H1 (cell line): Measurements from ENCODE around the gene RPP25L. TPM values are rescaled to one million over a fixed set of nuclear protein-coding genes. Genes with fewer than 3 reads are reported as not detected.

ENCODE experiments used
- ASH2L ChIP-seq: fragments of 200-600, 300-600 bp; sonication (generic); IDR thresholded peaks from one replicate; pipeline ENCODE4 v1.7.1; 2017; ENCODE audit warnings: low read length
- CTBP2 ChIP-seq: IDR thresholded peaks from 2 replicates; pipeline ENCODE4 v1.7.0; 2011; ENCODE audit warnings: borderline replicate concordance, mild to moderate bottlenecking, moderate library complexity, mixed read lengths, low read length; ENCODE audit not compliant: insufficient read depth, insufficient read length
- KDM4A ChIP-seq: IDR thresholded peaks from one replicate; pipeline ENCODE4 v1.7.1; 2012; ENCODE audit warnings: low read depth, mild to moderate bottlenecking, moderate library complexity, low read length, inconsistent platforms; ENCODE audit not compliant: severe bottlenecking
- RBBP5 ChIP-seq: IDR thresholded peaks from 2 replicates; pipeline ENCODE4 v1.7.1; 2012; ENCODE audit warnings: low read depth, mild to moderate bottlenecking, inconsistent platforms, low read length, moderate library complexity, borderline replicate concordance
- RNF2 ChIP-seq: fragments of 200-900, 300-1000 bp; sonication (generic); IDR thresholded peaks from 2 replicates; pipeline ENCODE4 v1.7.1; 2016; ENCODE audit warnings: borderline replicate concordance, low read depth, mild to moderate bottlenecking, antibody characterized with exemption, low read length; ENCODE audit not compliant: poor library complexity, severe bottlenecking; ENCODE audit errors: missing control alignments
- polyA plus RNA-seq, 7 experiments: library from polyadenylated mRNA; depleted of rRNA in 3 of 7; stranded (reverse) in 5 of 7; unstranded in 2 of 7; fragments of >200 nt in 5 of 7; fragments of 200-250 nt in 2 of 7; gene quantifications; 1 replicate in 5 of 7; 2 replicates in 1 of 7; 4 replicates in 1 of 7; pipeline versions ENCODE4 v1.2.1 to v1.2.3, GENCODE V29; 2011 to 2013; ENCODE audit warnings: missing spikeins in 2 of 7, mixed read lengths in 2 of 7
- total RNA-seq: library from RNA; stranded (reverse); fragmentation: NEBNext Ultra II Directional; extraction: Animal tissue kit (Norgen Biotek cat#: 25700); gene quantifications from 2 replicates; pipeline ENCODE4 v1.2.1, GENCODE V29; 2021

The RPP25L gene
- total and polyA plus RNA-seq, 2 of the 8 experiments (the other 6 are each of a cell fraction or from before 2014, with no cell fraction given) = 21.6 to 75.0 TPM

DNA sequence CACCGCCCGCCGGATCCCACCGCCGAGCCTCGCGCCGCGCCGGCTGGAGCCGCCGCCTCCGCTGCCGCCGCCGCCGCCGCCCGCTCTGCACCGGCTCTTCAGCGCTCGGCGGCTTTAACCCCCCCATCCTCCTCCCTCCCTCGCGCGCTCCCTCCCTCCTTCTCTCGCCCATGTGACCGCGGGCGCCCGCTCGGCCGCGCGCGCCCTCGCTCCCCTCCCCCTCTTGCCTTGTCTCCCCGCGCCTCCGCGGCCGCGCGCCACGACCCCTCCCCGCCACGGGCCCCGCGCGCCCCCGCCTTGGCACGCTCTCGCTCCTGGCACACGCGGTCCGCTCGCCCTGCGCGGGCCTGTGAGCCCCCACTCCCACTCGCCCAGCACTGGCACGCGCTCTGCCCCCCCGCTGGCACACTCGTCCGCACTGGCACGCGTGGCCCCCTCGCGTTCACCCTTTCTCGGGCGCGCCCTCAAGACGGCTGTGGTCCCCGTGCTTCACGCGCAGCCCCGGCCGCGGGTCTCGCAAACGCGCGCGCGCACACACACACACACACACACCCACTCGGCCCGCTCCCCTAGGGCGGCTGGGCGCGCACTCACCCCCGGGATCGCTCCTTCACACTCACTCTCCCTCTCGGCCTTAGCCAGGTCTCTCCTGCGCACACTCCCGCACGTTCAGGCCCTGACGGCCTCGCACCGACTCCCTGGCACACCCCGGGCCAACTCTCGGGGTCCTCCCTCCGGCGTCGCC lies 22.1 kb downstream of the RPP25L start, which contains the start of gene CNTFR (continued):
- TF ChIP-seq RNF2 (peak; percentile 44), RBBP5 (peak; percentile 35; the same call in 1 of the 2 replicates), KDM4A (peak; percentile 72), CTBP2 (peak; percentile 96), ASH2L (peak; percentile 56)
